Left lung (tissue), 14 donors: ENCODE results near the gene TMEM229B. TPM values are rescaled to one million over a fixed set of nuclear protein-coding genes. Genes with fewer than 3 reads are reported as not detected.

ENCODE experiments used
- ATAC-seq: fragments of 200-7000 bp; cut with Tn5 transposase; one replicate; pipeline ENCODE4 v1.9.1; 2020; ENCODE audit warnings: moderate library complexity
- DNase-seq, 4 donors: peaks; one replicate each; pipeline ENCODE4 v3.0.0-alpha.2; 2013 to 2020
- H3K27ac ChIP-seq, 2 donors: fragments of 200-600 bp; sonication (generic) in 1 of 2; one replicate each; pipeline versions ENCODE4 v1.5.0 to v1.8.0; 2020 to 2021
- H3K27me3 ChIP-seq, 2 donors: fragments of 200-600 bp; sonication (generic) in 1 of 2; one replicate each; pipeline versions ENCODE4 v1.5.0 to v1.8.0; 2020 to 2021
- H3K36me3 ChIP-seq, 2 donors: fragments of 200-600 bp; sonication (generic) in 1 of 2; one replicate each; pipeline versions ENCODE4 v1.5.0 to v1.8.0; 2020 to 2021
- H3K4me1 ChIP-seq, 2 donors: fragments of 200-600 bp; one replicate each; pipeline ENCODE4 v1.8.0; 2021
- H3K4me3 ChIP-seq, 2 donors: fragments of 200-600 bp; sonication (generic) in 1 of 2; one replicate each; pipeline versions ENCODE4 v1.5.0 to v1.8.0; 2020 to 2021; ENCODE audit warnings: mild to moderate bottlenecking in 1 of 2
- H3K9me3 ChIP-seq, 2 donors: fragments of 200-600 bp; sonication (generic) in 1 of 2; one replicate each; pipeline versions ENCODE4 v1.5.0 to v1.8.0; 2020 to 2021
- intact Hi-C, 2 donors: fragments of 100-400 bp; cut with DNase I; formaldehyde crosslinking; loops; one replicate each; pipeline versions ENCODE4 v1.11.2 to v1.14.2; 2022
- long read RNA-seq, 12 donors: library from polyadenylated mRNA in 2 of 12; unstranded in 2 of 12; transcript quantifications; one replicate each; pipeline ENCODE4 v2.0.0 and lab custom pipeline, GENCODE V29; 2019 to 2026
- polyA plus RNA-seq, 6 donors: library from polyadenylated mRNA; unstranded; fragments of 120-200 nt; gene quantifications; one replicate each; pipeline ENCODE4 v1.2.1, GENCODE V29; 2013; ENCODE audit not compliant: insufficient read length in 6 of 6
- total RNA-seq, 2 donors: library from RNA; stranded (reverse); fragmentation: NEBNext Ultra II Directional; extraction: Animal tissue kit (Norgen Biotek cat#: 25700); gene quantifications; one replicate each; pipeline ENCODE4 v1.2.1, GENCODE V29; 2021
- TF ChIP-seq, protein P1 (sequence below), 2 donors: fragments of 200-600 bp; sonication (generic) in 1 of 2; IDR thresholded peaks; one replicate each; pipeline versions ENCODE4 v1.5.0 to v1.8.0; 2021; ENCODE audit warnings: antibody characterized with exemption in 2 of 2
- donor health status: DM: no; HTN: yes; CAD: no.
- donor health status: DM: no; HTN: no; CAD: no.

Gene TMEM229B
- total RNA-seq, result 1 to 10 TPM; 3.1 to 7.7 TPM
- under 1 TPM; 0.39 to 0.83 (median 0.73) TPM for polyA plus RNA-seq
- long read RNA-seq, donor 1, result 0 reads
- long read RNA-seq, donor 2, result 0 reads
- long read RNA-seq, donor 3, result 0 reads
- long read RNA-seq, donor 4, result 0 reads
- long read RNA-seq, donor 5, result 0 reads
- long read RNA-seq, donor 6, partial matches to known transcripts, result 0 of 1 reads
- long read RNA-seq, donor 6, other reads (novel, unspliced or antisense), result 0 of 1 reads
- long read RNA-seq, donor 7, result 0 reads
- long read RNA-seq, donor 8, result 0 reads
- long read RNA-seq, donor 9, result 0 reads
- long read RNA-seq, donor 10, result 0 reads
- long read RNA-seq, donor 11, full-length matches to known transcripts, result 12 of 12 reads
- long read RNA-seq, donor 11, partial matches to known transcripts, result 0 of 12 reads
- long read RNA-seq, donor 11, other reads (novel, unspliced or antisense), result 0 of 12 reads
- long read RNA-seq, donor 12, result 0 reads

DNA sequence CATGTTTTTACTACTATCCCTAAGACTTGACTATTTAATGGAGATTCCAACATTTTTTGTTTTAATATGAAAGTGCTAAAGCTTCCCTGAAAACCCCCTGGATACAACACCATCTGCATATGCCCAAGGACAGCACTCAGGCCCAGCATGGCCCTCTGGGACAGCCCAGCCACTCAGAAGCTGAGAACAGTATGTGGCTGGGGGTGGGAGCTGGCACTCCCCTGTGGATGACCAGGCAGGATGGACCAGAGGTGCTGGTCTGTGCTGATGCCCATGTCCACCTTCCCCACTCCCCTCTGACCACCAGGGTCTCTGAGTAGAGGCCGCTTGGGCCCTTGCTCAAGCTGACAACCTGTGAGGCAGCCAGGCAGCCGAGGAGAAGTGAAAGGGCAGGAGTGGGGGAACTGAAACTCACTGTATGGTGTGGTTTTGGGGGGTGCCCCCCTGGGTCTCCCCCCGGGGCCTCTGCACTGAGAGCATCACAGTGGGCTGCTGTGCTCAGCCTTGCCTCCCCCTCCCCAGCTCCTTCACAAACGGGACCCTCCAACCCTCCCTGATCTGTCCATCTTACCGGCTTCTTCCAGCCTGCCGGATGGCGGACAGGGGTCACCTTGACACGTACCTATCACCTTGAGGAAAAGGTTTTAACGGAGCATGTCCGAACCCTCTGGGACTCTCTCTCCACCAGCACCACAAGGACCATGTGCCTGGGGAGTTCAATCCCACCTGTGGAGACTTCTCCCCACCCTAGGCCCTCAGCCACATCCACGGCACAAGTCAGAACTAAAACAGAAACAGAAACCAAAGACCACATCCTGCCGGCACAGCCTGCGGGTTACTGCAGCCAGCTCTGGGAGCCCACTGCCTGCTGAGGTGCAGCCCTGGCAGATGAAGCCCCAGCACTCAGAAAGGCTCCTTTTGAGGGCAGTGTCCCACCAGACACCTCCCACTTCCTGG, at the start of gene TMEM229B:
TSS of gene TMEM229B (minus strand) at position 785 of the 957 bp plus-strand sequence. CDS start 14,798 bp downstream, outside the sequence.
- DNase-seq (peak in 1 of 4 donors; percentile 45), ATAC-seq (peak; percentile 85)
- no peaks in the 10 kb centered on the region for H3K36me3 ChIP-seq
- intact Hi-C loops, result no loop called here
- TF ChIP-seq, protein P1, sequence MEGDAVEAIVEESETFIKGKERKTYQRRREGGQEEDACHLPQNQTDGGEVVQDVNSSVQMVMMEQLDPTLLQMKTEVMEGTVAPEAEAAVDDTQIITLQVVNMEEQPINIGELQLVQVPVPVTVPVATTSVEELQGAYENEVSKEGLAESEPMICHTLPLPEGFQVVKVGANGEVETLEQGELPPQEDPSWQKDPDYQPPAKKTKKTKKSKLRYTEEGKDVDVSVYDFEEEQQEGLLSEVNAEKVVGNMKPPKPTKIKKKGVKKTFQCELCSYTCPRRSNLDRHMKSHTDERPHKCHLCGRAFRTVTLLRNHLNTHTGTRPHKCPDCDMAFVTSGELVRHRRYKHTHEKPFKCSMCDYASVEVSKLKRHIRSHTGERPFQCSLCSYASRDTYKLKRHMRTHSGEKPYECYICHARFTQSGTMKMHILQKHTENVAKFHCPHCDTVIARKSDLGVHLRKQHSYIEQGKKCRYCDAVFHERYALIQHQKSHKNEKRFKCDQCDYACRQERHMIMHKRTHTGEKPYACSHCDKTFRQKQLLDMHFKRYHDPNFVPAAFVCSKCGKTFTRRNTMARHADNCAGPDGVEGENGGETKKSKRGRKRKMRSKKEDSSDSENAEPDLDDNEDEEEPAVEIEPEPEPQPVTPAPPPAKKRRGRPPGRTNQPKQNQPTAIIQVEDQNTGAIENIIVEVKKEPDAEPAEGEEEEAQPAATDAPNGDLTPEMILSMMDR (IDR thresholded peaks at IDR 0.05), result no peak
- H3K27me3 ChIP-seq, result no peaks in the 10 kb centered on the region
- peaks cover 0 to 18% of the 10 kb centered on the region in 2 donors for H3K4me1 ChIP-seq
- peak within 1 kb of the TSS; percentile 16 to 46 for H3K4me3 ChIP-seq
- H3K27ac ChIP-seq, result peak within 1 kb of the TSS; percentile 50 to 78
- H3K9me3 ChIP-seq, result peaks cover 0 to 3% of the 10 kb centered on the region in 2 donors

DNA sequence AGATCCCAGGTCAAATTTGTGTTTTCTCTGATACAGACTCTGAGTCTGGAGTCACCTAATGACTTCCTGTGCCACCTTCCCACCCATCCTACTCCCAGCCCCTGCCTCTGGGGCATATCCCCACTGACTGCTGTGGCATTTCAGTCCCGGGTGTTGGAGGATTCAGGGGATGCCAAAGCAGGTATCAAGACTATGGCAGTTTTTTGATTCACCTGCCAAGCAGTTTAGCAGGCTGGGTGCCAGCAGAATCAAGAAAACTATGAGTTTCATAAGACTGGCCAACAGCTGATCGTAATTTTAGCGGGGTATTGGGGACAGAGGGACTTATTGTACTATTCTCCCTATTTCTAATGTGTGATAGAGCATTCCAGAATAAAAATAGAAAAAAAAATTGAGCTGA, 49.2 kb upstream of the TMEM229B start:
- Histone ChIP-seq H3K9me3 (no peaks in the 10 kb centered on the region), H3K4me3 (no peak overlapping the region), H3K27ac (no peak overlapping the region), H3K36me3 (no peaks in the 10 kb centered on the region), H3K4me1 (peaks cover 0 to 7% of the 10 kb centered on the region in 2 donors), H3K27me3 (peaks cover 12 to 58% of the 10 kb centered on the region in 2 donors)
- intact Hi-C loops, result no loop called here
- ATAC-seq (no peak), DNase-seq (no peak)
- TF ChIP-seq, protein P1 (IDR thresholded peaks at IDR 0.05), result no peak

DNA sequence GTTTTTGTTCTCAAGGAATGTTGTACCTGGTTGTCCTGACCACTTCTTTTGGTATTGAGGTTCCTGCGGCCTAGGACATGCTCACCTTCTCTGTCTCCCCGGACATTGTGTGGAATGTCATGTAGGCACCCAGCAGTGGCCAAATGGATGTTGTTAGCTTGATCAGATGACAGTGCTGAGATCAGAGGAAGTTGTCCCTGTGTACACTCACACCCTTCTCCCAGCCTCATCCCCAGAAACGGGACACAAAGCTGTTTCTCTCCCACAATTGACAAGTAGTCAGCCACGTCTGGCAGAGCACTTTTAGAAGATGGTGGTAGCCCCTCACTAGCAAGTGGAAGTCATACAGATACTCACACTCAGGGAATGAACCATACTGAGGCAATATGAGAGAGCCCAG, 47.6 kb upstream of the TMEM229B start:
- TF ChIP-seq, protein P1 (IDR thresholded peaks at IDR 0.05), result no peak
- intact Hi-C loops, result no loop called here
- no peak overlapping the region for H3K4me3 ChIP-seq
- H3K27me3 ChIP-seq, result peaks cover 12 to 56% of the 10 kb centered on the region in 2 donors
- no peak for DNase-seq
- no peak overlapping the region for H3K27ac ChIP-seq
- H3K36me3 ChIP-seq, result no peaks in the 10 kb centered on the region
- no peak for ATAC-seq
- H3K4me1 ChIP-seq, result peaks cover 0 to 14% of the 10 kb centered on the region in 2 donors
- H3K9me3 ChIP-seq, result no peaks in the 10 kb centered on the region

DNA sequence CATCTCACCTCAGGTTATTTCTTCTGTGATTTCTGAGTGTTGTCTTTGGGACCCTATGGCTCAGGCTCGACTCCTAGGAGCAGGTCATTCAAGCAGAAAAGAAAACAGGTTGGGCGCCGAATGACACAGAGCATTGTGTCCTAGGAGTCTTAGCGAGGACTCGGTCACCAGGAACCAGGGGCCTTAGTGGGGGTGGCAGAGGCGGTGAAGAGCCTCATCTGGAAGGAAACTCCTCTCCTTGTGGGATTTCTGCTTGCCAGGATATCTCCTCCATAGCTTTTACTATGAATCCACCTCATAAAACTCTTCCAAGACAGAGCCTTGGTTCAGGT, 45.2 kb upstream of the TMEM229B start:
- TF ChIP-seq, protein P1 (IDR thresholded peaks at IDR 0.05), result no peak
- no peak overlapping the region for H3K27ac ChIP-seq
- H3K9me3 ChIP-seq, result no peaks in the 10 kb centered on the region
- intact Hi-C loops, result no loop called here
- no peak for ATAC-seq
- H3K4me1 ChIP-seq, result peaks cover 0 to 14% of the 10 kb centered on the region in 2 donors
- H3K4me3 ChIP-seq, result peak overlapping the region; percentile 38 to 51
- DNase-seq, result no peak
- H3K27me3 ChIP-seq, result peaks cover 12 to 42% of the 10 kb centered on the region in 2 donors
- no peaks in the 10 kb centered on the region for H3K36me3 ChIP-seq
